ENCODE data around the gene OCA2. TPM values are rescaled to one million over a fixed set of nuclear protein-coding genes. Genes with fewer than 3 reads are reported as not detected.
"Not testable (repeated sequence)": the region's sequence is repeated elsewhere in the genome, so short reads cannot be mapped to it uniquely, and the experiment has no call there.

OCA2 gene
- total RNA-seq, 1 experiment from 2014 or later, result 0.31 TPM

DNA sequence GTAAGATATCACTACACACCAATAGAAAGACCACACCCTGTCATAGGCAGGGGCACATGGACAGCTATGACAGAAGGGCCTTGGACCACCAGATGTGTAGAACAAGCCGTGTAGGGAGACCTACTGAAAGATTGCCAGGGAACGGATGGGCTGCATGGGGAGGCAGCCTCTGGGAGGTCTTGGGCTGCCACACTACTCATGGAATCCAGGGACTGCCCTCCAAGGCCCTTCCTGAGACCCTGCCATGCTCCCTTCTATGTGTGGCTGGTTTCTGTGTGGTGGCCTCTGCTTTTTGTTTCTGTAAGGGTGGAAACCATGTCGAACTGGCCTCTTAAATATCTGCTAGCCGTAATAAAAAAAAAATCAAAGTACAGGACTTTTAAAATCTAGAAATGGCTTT, 86.9 kb downstream of the OCA2 start:
- no peak overlapping the region for H3K56ac ChIP-seq (ENCODE audit: insufficient read length, low read depth, low read length)
- no peak overlapping the region for H2BK15ac ChIP-seq (ENCODE audit: low read depth, low read length)

DNA sequence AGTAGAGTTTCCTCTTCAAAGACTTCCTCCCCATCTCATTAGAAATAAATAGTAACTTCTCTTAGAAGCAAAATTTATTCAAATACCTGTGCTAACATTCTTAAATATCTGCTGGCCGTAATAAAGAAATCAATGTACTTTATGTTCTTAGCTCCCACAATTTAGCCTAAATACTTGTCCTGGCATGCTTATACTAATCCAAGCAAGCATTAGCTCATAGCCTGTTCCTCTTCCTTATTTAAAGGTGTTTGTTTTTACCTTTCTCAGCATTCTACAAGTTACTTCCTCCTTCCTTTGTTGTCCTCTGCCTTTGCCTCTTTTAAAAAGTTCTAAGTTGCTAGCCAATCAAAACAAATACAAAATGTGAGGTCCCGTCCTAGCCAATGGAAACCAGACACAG, 90.9 kb downstream of the OCA2 start:
- not testable (repeated sequence) for H2AK5ac ChIP-seq (ENCODE audit: insufficient read length, low read length); H2BK120ac ChIP-seq (ENCODE audit: low read depth, low read length, poor library complexity, severe bottlenecking); H4K5ac ChIP-seq (ENCODE audit: insufficient read length, low read depth, low read length); H3K27me3 ChIP-seq (ENCODE audit: insufficient read depth, low read length); DNase-seq; H3K9me3 ChIP-seq (ENCODE audit: control insufficient read depth, low read depth, low read length); H3K9ac ChIP-seq (ENCODE audit: extremely low read depth, insufficient read length, low read length); H3K4ac ChIP-seq (ENCODE audit: low read depth, low read length); H3K36me3 Mint-ChIP-seq (ENCODE audit: insufficient read depth in 1 of 3, low read depth in 3 of 3); H3K4me2 ChIP-seq (ENCODE audit: insufficient read depth, insufficient read length, low read length); H3K4me1 Mint-ChIP-seq; H3K14ac ChIP-seq (ENCODE audit: insufficient read depth, low read length); H2AFZ ChIP-seq (ENCODE audit: low read length); H4K91ac ChIP-seq (ENCODE audit: insufficient read length, low read depth, low read length); H2BK12ac ChIP-seq (ENCODE audit: insufficient read length, low read depth, low read length); H2BK20ac ChIP-seq (ENCODE audit: low read depth, low read length, poor library complexity, severe bottlenecking); H3K27me3 Mint-ChIP-seq (ENCODE audit: low read depth); H3K4me3 Mint-ChIP-seq; H2BK5ac ChIP-seq (ENCODE audit: insufficient read length, low read length); H3K27ac ChIP-seq (ENCODE audit: insufficient read length, low read depth, low read length); H4K8ac ChIP-seq (replicated peaks; ENCODE audit: insufficient read length, low read depth, low read length); H3T11ph ChIP-seq (ENCODE audit: low read length); H3K9me3 Mint-ChIP-seq; H3K23ac ChIP-seq (ENCODE audit: insufficient read length, low read depth, low read length); H3K23me2 ChIP-seq (ENCODE audit: insufficient read length, low read depth, low read length, poor library complexity, severe bottlenecking); H4K20me1 ChIP-seq (ENCODE audit: control insufficient read depth, insufficient read depth, insufficient read length); H3K56ac ChIP-seq (ENCODE audit: insufficient read length, low read depth, low read length); H3K79me2 ChIP-seq (ENCODE audit: insufficient read depth, low read length); H3K4me1 ChIP-seq (ENCODE audit: insufficient read depth, low read length); H2BK15ac ChIP-seq (ENCODE audit: low read depth, low read length); H3K79me1 ChIP-seq (ENCODE audit: insufficient read depth, low read depth, low read length, poor library complexity, severe bottlenecking); H3K18ac ChIP-seq (ENCODE audit: insufficient read length, low read depth, low read length); H3K27ac Mint-ChIP-seq
- WGBS (ENCODE audit: extremely low coverage, insufficient read length, low lambda C conversion rate), result no CpG with 5 or more reads among the region's 2 CpGs

More for the DNA sequence above, 86.9 kb downstream of the OCA2 start:
- H3K9me3 ChIP-seq (ENCODE audit: control insufficient read depth, low read depth, low read length), result no peaks in the 10 kb centered on the region
- Mint-ChIP-seq H3K27me3 (ENCODE audit: low read depth) (no peaks in the 10 kb centered on the region), H3K4me1 (no peaks in the 10 kb centered on the region), H3K4me3 (no peak overlapping the region), H3K9me3 (peaks cover 6 to 10% of the 10 kb centered on the region in 2 experiments; a peak in 3 of 5 replicates), H3K36me3 (ENCODE audit: insufficient read depth in 1 of 3, low read depth in 3 of 3) (0 out of 7 replicates have a peak, but pooled peaks cover 0 to 5% (median 0%) of the 10 kb centered on the region in 3 experiments), H3K27ac (no peak overlapping the region)
- no peak overlapping the region for H3K27ac ChIP-seq (ENCODE audit: insufficient read length, low read depth, low read length)
- H3K4ac ChIP-seq (ENCODE audit: low read depth, low read length), result no peak overlapping the region
- H3K18ac ChIP-seq (ENCODE audit: insufficient read length, low read depth, low read length), result no peak overlapping the region
- no peaks in the 10 kb centered on the region for H3K79me1 ChIP-seq (ENCODE audit: insufficient read depth, low read depth, low read length, poor library complexity, severe bottlenecking)
- no peak overlapping the region for H2BK120ac ChIP-seq (ENCODE audit: low read depth, low read length, poor library complexity, severe bottlenecking)
- H3K9ac ChIP-seq (ENCODE audit: extremely low read depth, insufficient read length, low read length), result no peak overlapping the region
- H4K5ac ChIP-seq (ENCODE audit: insufficient read length, low read depth, low read length), result no peak overlapping the region
- H3K4me1 ChIP-seq (ENCODE audit: insufficient read depth, low read length), result no peaks in the 10 kb centered on the region
- no peak overlapping the region for H2BK5ac ChIP-seq (ENCODE audit: insufficient read length, low read length)
- H2BK12ac ChIP-seq (ENCODE audit: insufficient read length, low read depth, low read length), result no peak overlapping the region
- TF ChIP-seq, protein P1, sequence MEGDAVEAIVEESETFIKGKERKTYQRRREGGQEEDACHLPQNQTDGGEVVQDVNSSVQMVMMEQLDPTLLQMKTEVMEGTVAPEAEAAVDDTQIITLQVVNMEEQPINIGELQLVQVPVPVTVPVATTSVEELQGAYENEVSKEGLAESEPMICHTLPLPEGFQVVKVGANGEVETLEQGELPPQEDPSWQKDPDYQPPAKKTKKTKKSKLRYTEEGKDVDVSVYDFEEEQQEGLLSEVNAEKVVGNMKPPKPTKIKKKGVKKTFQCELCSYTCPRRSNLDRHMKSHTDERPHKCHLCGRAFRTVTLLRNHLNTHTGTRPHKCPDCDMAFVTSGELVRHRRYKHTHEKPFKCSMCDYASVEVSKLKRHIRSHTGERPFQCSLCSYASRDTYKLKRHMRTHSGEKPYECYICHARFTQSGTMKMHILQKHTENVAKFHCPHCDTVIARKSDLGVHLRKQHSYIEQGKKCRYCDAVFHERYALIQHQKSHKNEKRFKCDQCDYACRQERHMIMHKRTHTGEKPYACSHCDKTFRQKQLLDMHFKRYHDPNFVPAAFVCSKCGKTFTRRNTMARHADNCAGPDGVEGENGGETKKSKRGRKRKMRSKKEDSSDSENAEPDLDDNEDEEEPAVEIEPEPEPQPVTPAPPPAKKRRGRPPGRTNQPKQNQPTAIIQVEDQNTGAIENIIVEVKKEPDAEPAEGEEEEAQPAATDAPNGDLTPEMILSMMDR (conservative IDR thresholded peaks at IDR 0.05), result no peak
- no peak overlapping the region for H3K4me2 ChIP-seq (ENCODE audit: insufficient read depth, insufficient read length, low read length)
- H2AFZ ChIP-seq (ENCODE audit: low read length), result no peak overlapping the region
- no peak overlapping the region for H4K91ac ChIP-seq (ENCODE audit: insufficient read length, low read depth, low read length)
- H3K23me2 ChIP-seq (ENCODE audit: insufficient read length, low read depth, low read length, poor library complexity, severe bottlenecking), result no peaks in the 10 kb centered on the region
- no peaks in the 10 kb centered on the region for H3K79me2 ChIP-seq (ENCODE audit: insufficient read depth, low read length)
- no peak overlapping the region for H3T11ph ChIP-seq (ENCODE audit: low read length)
- H2AK5ac ChIP-seq (ENCODE audit: insufficient read length, low read length), result no peak overlapping the region
- DNase-seq, result no peak
- H2BK20ac ChIP-seq (ENCODE audit: low read depth, low read length, poor library complexity, severe bottlenecking), result no peak overlapping the region
- H3K27me3 ChIP-seq (ENCODE audit: insufficient read depth, low read length), result no peaks in the 10 kb centered on the region
- no peaks in the 10 kb centered on the region for H4K20me1 ChIP-seq (ENCODE audit: control insufficient read depth, insufficient read depth, insufficient read length)
- H3K23ac ChIP-seq (ENCODE audit: insufficient read length, low read depth, low read length), result no peak overlapping the region
- no CpG with 5 or more reads among the region's 4 CpGs for WGBS (ENCODE audit: extremely low coverage, insufficient read length, low lambda C conversion rate)
- H3K14ac ChIP-seq (ENCODE audit: insufficient read depth, low read length), result no peak overlapping the region
- H4K8ac ChIP-seq (replicated peaks; ENCODE audit: insufficient read length, low read depth, low read length), result no peak overlapping the region

Data from H9 (cell line).